WTC11 (cell line): ENCODE results near the gene COG5. TPM values are rescaled to one million over a fixed set of nuclear protein-coding genes. Genes with fewer than 3 reads are reported as not detected.

Source experiments
- ATAC-seq: fragments of 200-7000 bp; cut with Tn5 transposase; 2 replicates; pipeline ENCODE4 v1.10.0; 2021; ENCODE audit warnings: mild to moderate bottlenecking, moderate library complexity
- CTCF ChIA-PET: fragments of 300-600 bp; sonication (Branson Sonifier 250); formaldehyde crosslinking; loops from one replicate; lab custom pipeline; 2021; ENCODE audit warnings: antibody characterized with exemption; lab: Charles Lee
- POLR2A ChIA-PET: fragments of 350-600 bp; sonication (Branson Sonifier 250); formaldehyde crosslinking; loops from one replicate; lab custom pipeline; 2021; ENCODE audit warnings: antibody characterized with exemption; lab: Charles Lee
- DNase-seq: peaks from one replicate; pipeline ENCODE4 v3.0.0; 2021; ENCODE audit warnings: low spot score
- H3K27ac Mint-ChIP-seq: 2 replicates; pipeline ENCODE4 v1.8.0; 2021; ENCODE audit warnings: mixed read lengths
- H3K27me3 Mint-ChIP-seq: 2 replicates; pipeline ENCODE4 v1.8.0; 2021; ENCODE audit warnings: low read depth, mild to moderate bottlenecking, moderate library complexity, mixed read lengths
- H3K36me3 Mint-ChIP-seq: 2 replicates; pipeline ENCODE4 v1.8.0; 2021; ENCODE audit warnings: mixed read lengths
- H3K4me1 Mint-ChIP-seq: 2 replicates; pipeline ENCODE4 v1.8.0; 2022; ENCODE audit warnings: mixed read lengths
- H3K4me3 Mint-ChIP-seq: 2 replicates; pipeline ENCODE4 v1.8.0; 2021; ENCODE audit warnings: mild to moderate bottlenecking, moderate library complexity, mixed read lengths
- H3K9me3 Mint-ChIP-seq: 2 replicates; pipeline ENCODE4 v1.8.0; 2021; ENCODE audit warnings: mixed read lengths
- FOXK1 ChIP-seq: sonication (generic); formaldehyde crosslinking; IDR thresholded peaks from 2 replicates; pipeline ENCODE4 v1.8.0; 2022; ENCODE audit warnings: mild to moderate bottlenecking, moderate library complexity, missing genetic modification reagents
- FOXP1 ChIP-seq: sonication (generic); formaldehyde crosslinking; IDR thresholded peaks from 2 replicates; pipeline ENCODE4 v1.8.0; 2022; ENCODE audit warnings: missing genetic modification reagents, mild to moderate bottlenecking, moderate library complexity, borderline replicate concordance
- JAZF1 ChIP-seq: fragments of 250-450 bp; sonication (Bioruptor Pico); IDR thresholded peaks from 2 replicates; pipeline ENCODE4 v1.9.0; 2021; ENCODE audit warnings: moderate library complexity, mild to moderate bottlenecking, inconsistent platforms
- KAT7 ChIP-seq: sonication (generic); formaldehyde crosslinking; IDR thresholded peaks from 2 replicates; pipeline ENCODE4 v1.8.1; 2023; ENCODE audit warnings: missing genetic modification reagents, mild to moderate bottlenecking, borderline replicate concordance
- PRRX2 ChIP-seq: fragments of 250-450 bp; sonication (Bioruptor Pico); IDR thresholded peaks from 2 replicates; pipeline ENCODE4 v1.8.0; 2021; ENCODE audit warnings: mild to moderate bottlenecking
- RELA ChIP-seq: sonication (generic); formaldehyde crosslinking; IDR thresholded peaks from 2 replicates; pipeline ENCODE4 v1.8.1; 2022; ENCODE audit warnings: missing genetic modification reagents, mild to moderate bottlenecking, borderline replicate concordance
- RORB ChIP-seq: fragments of 250-450 bp; sonication (Bioruptor Pico); IDR thresholded peaks from 2 replicates; pipeline ENCODE4 v1.9.0; 2021; ENCODE audit warnings: mild to moderate bottlenecking
- SP1 ChIP-seq: sonication (generic); formaldehyde crosslinking; conservative IDR thresholded peaks from 2 replicates; pipeline ENCODE4 v1.8.1; 2022; ENCODE audit warnings: missing genetic modification reagents
- ZNF219 ChIP-seq: sonication (generic); formaldehyde crosslinking; IDR thresholded peaks from 2 replicates; pipeline ENCODE4 v1.8.0; 2023; ENCODE audit warnings: missing genetic modification reagents, mild to moderate bottlenecking, borderline replicate concordance
- ZNF263 ChIP-seq: sonication (generic); formaldehyde crosslinking; IDR thresholded peaks from 2 replicates; pipeline ENCODE4 v1.8.1; 2022; ENCODE audit warnings: low read depth, mild to moderate bottlenecking, moderate library complexity, missing genetic modification reagents
- total RNA-seq: library from RNA; stranded (reverse); gene quantifications from 3 replicates; pipeline ENCODE4 v1.2.3, GENCODE V29; 2021
- TF ChIP-seq, protein P1 (sequence below): sonication (generic); formaldehyde crosslinking; IDR thresholded peaks from 2 replicates; pipeline ENCODE4 v1.8.0; 2022; ENCODE audit warnings: mild to moderate bottlenecking, missing genetic modification reagents
- TF ChIP-seq, protein P2 (sequence below): sonication (generic); formaldehyde crosslinking; IDR thresholded peaks from 2 replicates; pipeline ENCODE4 v1.8.1; 2022; ENCODE audit warnings: mild to moderate bottlenecking, moderate library complexity, missing genetic modification reagents
- TF ChIP-seq, protein P3 (sequence below): fragments of 250-450 bp; sonication (Bioruptor Pico); IDR thresholded peaks from 2 replicates; pipeline ENCODE4 v1.9.0; 2021; ENCODE audit warnings: mild to moderate bottlenecking
- TF ChIP-seq, protein P4 (sequence below): sonication (generic); formaldehyde crosslinking; conservative IDR thresholded peaks from 2 replicates; pipeline ENCODE4 v1.8.1; 2022; ENCODE audit warnings: mild to moderate bottlenecking, missing genetic modification reagents
- TF ChIP-seq, protein P5 (sequence below): fragments of 250-450 bp; sonication (Bioruptor Pico); conservative IDR thresholded peaks from 2 replicates; pipeline ENCODE4 v1.9.0; 2021; ENCODE audit warnings: mild to moderate bottlenecking
- TF ChIP-seq, protein P6 (sequence below): sonication (generic); formaldehyde crosslinking; IDR thresholded peaks from 2 replicates; pipeline ENCODE4 v1.8.1; 2023; ENCODE audit warnings: mild to moderate bottlenecking, missing genetic modification reagents
- TF ChIP-seq, protein P7 (sequence below): sonication (generic); formaldehyde crosslinking; IDR thresholded peaks from 2 replicates; pipeline ENCODE4 v1.8.0; 2023; ENCODE audit warnings: missing genetic modification reagents, mild to moderate bottlenecking, borderline replicate concordance

Gene COG5
- total RNA-seq, 1 experiment from 2014 or later, result 23.8 TPM

DNA sequence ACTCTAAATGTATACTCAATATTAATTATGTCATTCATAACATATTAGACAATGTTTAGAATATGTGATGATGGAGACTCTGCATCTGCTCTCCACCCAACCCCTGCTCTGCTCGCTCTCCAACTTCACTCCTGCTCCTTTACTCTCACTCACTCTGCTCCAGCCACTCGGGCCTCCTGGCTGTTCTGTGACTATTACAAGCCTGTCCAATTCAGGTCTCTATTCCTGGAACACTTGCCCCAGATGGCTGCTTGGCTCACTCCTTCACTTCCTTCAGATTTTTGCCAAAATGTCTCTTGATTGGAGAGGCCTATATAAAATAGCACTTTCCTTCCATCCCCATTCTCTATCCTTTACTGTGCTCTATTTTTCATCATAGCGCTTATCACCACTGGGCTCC lies 310.1 kb downstream of the COG5 start:
- POLR2A ChIA-PET, result interaction anchor here (0.5 kb wide), 1 partner anchor 614 kb away, joined by 4 read pairs; no protein-coding TSS in a partner anchor
- no peak for ATAC-seq
- Mint-ChIP-seq H3K27me3 (no peaks in the 10 kb centered on the region), H3K36me3 (no peaks in the 10 kb centered on the region), H3K27ac (no peak overlapping the region), H3K4me3 (no peak overlapping the region), H3K9me3 (no peaks in the 10 kb centered on the region), H3K4me1 (peaks cover 7% of the 10 kb centered on the region; the same call in 1 of the 2 replicates)
- TF ChIP-seq FOXK1 (CRISPR knock-in tag), result no peak
- TF ChIP-seq, protein P1, sequence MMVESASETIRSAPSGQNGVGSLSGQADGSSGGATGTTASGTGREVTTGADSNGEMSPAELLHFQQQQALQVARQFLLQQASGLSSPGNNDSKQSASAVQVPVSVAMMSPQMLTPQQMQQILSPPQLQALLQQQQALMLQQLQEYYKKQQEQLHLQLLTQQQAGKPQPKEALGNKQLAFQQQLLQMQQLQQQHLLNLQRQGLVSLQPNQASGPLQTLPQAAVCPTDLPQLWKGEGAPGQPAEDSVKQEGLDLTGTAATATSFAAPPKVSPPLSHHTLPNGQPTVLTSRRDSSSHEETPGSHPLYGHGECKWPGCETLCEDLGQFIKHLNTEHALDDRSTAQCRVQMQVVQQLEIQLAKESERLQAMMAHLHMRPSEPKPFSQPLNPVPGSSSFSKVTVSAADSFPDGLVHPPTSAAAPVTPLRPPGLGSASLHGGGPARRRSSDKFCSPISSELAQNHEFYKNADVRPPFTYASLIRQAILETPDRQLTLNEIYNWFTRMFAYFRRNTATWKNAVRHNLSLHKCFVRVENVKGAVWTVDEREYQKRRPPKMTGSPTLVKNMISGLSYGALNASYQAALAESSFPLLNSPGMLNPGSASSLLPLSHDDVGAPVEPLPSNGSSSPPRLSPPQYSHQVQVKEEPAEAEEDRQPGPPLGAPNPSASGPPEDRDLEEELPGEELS, result no peak
- TF ChIP-seq, protein P2, sequence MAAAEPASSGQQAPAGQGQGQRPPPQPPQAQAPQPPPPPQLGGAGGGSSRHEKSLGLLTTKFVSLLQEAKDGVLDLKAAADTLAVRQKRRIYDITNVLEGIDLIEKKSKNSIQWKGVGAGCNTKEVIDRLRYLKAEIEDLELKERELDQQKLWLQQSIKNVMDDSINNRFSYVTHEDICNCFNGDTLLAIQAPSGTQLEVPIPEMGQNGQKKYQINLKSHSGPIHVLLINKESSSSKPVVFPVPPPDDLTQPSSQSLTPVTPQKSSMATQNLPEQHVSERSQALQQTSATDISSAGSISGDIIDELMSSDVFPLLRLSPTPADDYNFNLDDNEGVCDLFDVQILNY (CRISPR knock-in tag), result no peak
- TF ChIP-seq, protein P3, sequence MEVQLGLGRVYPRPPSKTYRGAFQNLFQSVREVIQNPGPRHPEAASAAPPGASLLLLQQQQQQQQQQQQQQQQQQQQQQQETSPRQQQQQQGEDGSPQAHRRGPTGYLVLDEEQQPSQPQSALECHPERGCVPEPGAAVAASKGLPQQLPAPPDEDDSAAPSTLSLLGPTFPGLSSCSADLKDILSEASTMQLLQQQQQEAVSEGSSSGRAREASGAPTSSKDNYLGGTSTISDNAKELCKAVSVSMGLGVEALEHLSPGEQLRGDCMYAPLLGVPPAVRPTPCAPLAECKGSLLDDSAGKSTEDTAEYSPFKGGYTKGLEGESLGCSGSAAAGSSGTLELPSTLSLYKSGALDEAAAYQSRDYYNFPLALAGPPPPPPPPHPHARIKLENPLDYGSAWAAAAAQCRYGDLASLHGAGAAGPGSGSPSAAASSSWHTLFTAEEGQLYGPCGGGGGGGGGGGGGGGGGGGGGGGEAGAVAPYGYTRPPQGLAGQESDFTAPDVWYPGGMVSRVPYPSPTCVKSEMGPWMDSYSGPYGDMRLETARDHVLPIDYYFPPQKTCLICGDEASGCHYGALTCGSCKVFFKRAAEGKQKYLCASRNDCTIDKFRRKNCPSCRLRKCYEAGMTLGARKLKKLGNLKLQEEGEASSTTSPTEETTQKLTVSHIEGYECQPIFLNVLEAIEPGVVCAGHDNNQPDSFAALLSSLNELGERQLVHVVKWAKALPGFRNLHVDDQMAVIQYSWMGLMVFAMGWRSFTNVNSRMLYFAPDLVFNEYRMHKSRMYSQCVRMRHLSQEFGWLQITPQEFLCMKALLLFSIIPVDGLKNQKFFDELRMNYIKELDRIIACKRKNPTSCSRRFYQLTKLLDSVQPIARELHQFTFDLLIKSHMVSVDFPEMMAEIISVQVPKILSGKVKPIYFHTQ (CRISPR knock-in tag), result no peak
- no peak for TF ChIP-seq ZNF219 (CRISPR knock-in tag)
- no peak for TF ChIP-seq SP1 (CRISPR knock-in tag)
- TF ChIP-seq, protein P4, sequence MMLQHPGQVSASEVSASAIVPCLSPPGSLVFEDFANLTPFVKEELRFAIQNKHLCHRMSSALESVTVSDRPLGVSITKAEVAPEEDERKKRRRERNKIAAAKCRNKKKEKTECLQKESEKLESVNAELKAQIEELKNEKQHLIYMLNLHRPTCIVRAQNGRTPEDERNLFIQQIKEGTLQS, result no peak
- TF ChIP-seq, protein P5, sequence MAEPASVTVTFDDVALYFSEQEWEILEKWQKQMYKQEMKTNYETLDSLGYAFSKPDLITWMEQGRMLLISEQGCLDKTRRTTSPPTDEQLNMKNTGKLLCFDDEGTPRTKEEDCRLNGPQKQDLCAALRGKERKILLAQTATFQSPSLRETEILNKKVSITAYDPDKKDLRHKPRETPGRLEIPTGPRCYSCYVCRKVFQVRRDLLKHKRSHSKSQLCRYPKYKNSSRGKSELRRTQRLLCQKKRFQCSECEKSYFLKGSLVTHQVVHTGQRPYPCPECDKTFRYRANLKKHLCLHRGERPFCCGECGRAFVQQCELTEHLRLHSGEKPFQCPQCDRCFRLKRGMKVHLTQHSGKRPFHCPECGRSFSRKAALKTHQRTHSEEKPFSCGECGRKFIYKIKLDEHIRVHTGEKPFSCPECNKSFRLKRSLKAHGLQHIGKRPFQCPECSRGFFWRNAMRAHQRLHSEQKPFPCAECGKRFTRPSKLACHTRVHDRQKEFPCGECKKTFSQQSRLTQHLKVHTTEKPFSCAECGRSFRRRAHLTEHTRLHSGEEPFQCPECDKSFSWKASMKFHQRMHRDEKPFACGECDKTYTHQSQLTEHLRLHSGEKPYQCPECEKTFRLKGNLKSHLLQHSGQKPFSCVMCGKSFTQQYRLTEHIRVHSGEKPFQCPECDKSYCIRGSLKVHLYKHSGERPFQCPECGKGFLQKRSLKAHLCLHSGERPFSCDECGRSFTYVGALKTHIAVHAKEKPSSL (CRISPR knock-in tag), result no peak
- TF ChIP-seq, protein P6, sequence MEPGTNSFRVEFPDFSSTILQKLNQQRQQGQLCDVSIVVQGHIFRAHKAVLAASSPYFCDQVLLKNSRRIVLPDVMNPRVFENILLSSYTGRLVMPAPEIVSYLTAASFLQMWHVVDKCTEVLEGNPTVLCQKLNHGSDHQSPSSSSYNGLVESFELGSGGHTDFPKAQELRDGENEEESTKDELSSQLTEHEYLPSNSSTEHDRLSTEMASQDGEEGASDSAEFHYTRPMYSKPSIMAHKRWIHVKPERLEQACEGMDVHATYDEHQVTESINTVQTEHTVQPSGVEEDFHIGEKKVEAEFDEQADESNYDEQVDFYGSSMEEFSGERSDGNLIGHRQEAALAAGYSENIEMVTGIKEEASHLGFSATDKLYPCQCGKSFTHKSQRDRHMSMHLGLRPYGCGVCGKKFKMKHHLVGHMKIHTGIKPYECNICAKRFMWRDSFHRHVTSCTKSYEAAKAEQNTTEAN, result no peak
- no peak for TF ChIP-seq RORB (CRISPR knock-in tag)
- TF ChIP-seq JAZF1 (CRISPR knock-in tag), result no peak
- no peak for TF ChIP-seq FOXP1 (CRISPR knock-in tag)
- no peak for TF ChIP-seq PRRX2
- no peak for TF ChIP-seq ZNF263
- TF ChIP-seq, protein P7, sequence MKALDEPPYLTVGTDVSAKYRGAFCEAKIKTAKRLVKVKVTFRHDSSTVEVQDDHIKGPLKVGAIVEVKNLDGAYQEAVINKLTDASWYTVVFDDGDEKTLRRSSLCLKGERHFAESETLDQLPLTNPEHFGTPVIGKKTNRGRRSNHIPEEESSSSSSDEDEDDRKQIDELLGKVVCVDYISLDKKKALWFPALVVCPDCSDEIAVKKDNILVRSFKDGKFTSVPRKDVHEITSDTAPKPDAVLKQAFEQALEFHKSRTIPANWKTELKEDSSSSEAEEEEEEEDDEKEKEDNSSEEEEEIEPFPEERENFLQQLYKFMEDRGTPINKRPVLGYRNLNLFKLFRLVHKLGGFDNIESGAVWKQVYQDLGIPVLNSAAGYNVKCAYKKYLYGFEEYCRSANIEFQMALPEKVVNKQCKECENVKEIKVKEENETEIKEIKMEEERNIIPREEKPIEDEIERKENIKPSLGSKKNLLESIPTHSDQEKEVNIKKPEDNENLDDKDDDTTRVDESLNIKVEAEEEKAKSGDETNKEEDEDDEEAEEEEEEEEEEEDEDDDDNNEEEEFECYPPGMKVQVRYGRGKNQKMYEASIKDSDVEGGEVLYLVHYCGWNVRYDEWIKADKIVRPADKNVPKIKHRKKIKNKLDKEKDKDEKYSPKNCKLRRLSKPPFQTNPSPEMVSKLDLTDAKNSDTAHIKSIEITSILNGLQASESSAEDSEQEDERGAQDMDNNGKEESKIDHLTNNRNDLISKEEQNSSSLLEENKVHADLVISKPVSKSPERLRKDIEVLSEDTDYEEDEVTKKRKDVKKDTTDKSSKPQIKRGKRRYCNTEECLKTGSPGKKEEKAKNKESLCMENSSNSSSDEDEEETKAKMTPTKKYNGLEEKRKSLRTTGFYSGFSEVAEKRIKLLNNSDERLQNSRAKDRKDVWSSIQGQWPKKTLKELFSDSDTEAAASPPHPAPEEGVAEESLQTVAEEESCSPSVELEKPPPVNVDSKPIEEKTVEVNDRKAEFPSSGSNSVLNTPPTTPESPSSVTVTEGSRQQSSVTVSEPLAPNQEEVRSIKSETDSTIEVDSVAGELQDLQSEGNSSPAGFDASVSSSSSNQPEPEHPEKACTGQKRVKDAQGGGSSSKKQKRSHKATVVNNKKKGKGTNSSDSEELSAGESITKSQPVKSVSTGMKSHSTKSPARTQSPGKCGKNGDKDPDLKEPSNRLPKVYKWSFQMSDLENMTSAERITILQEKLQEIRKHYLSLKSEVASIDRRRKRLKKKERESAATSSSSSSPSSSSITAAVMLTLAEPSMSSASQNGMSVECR (CRISPR knock-in tag), result no peak
- TF ChIP-seq RELA (CRISPR knock-in tag), result no peak
- TF ChIP-seq KAT7 (CRISPR knock-in tag), result no peak
- CTCF ChIA-PET, result no interaction called here
- no peak for DNase-seq
